HG03439 (cell line): ENCODE results near the gene TMEM63B.
"Not testable (repeated sequence)": the region's sequence is repeated elsewhere in the genome, so short reads cannot be mapped to it uniquely, and the experiment has no call there.

Experiments
- ATAC-seq: cut with Tn5 transposase; IDR thresholded peaks from one replicate; pipeline ENCODE4 v1.9.1; 2021; ENCODE audit warnings: mild to moderate bottlenecking, moderate library complexity; ENCODE audit not compliant: unreplicated experiment

The TMEM63B gene

DNA sequence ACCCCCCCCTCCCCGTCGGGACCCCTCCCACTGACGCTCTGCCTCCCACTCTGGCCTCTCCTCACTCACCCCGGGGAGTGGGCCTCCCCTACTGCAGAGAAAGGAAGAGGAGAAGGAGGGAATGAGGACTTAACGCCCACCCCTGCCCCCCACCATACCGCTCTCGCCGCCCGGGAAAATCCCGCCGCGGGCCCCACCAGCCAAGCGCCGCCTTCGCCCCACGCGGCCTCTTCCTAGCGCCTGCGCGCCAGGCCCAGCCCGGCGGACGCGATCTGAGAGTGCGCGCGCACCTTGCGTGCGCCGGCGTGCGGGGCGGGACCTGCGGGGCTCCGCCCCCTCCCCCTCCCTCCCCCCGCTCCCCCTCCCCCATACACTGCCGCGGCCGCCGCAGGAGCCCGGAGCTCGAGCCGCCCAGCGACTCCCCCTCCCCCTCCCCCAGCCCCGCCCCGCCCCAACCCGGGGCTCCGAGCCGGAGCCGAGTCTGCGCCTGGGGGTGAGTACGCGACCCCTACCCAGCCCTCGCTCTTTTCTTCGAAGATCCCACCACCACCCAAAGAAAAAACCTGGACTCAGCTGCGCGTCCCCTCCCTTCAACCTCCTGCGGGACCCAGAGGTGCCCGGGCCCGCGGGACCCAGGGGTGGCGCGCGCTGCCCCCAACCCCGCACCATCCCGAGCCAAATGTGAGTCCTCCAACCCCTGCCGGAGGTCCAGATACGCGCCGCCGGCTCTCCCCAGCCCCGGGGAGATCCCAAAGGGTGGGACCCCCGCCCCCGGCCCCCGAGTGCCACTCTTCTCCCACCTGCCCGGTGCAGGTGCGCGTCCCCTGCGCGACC lies at the start of gene TMEM63B, which contains the start of gene MRPL14:
TMEM63B (plus strand) TSS at position 369 of the 834 bp plus-strand sequence. CDS start 7,031 bp downstream, outside the sequence.
MRPL14 (minus strand) TSS at position 267 of the 834 bp plus-strand sequence. CDS start 10,841 bp downstream, outside the sequence.
- peak; percentile 65 for ATAC-seq

DNA sequence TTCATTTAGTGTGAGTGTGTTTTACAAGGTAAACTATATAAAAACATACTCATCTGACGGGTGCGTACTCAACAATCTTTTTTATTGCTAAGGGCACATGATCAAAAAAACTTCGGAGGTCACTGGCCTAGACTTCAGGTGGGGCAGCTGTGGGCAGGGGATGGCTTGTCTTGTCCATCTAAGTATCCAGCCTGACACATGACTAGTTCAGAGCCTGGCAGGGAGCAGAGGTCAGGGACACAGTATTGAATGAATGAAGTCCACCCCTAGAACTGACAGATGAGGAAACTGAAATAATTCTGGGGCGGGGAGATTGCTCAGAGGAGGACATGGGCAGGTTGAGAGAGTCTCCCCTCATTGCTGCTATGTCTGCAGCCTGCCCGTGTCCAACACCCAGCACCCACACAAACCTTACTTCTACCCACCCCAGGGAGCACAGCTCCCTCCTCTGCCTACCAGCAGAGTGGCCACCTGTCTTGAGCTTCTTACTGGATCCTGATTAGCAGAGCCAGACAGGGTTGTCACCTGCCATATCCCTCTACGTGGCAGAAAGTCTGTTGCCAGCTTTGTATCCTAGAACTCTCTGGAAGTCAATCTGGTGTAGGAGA lies 49.0 kb upstream of the TMEM63B start:
- ATAC-seq: no peak

DNA sequence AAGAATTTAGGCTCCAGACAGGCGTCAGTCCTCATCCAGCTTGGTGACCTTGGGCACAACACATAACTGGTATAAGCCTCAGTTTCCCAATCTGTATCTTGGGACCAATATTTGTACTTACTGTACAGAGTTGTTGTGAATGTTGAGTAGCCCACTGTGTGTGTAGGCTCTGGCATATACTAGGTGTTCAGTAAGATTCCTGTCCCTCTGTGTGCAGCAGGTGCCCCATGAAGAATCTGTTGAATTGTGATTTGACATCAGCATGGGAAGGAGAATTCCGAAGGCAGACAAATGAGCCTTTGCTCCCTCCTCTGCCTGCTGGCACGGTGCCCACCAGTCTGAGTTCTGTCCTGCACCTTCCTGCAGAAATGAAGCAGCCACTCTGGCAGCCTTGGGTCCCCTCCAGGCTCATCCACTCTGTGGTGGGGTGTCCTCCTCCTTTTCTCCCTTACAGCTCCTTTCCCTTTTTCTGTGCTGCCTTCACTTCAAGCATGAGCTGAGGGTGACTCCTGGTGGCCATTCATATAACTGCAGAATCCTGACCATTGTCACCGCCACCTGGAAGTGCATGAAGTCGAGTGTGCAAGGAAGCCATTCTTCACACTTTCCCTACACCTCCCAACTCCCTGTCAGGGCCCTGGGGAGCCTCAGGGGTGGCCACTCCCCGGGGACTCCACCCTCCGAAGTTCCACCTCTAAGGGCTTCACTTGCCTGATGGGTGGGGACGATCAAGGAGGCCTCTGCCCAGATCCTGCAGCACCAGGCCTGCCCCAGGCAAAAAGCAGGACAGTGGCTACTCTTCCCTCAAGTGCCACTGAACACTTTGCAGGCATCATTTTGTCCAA lies 48.3 kb upstream of the TMEM63B start:
- ATAC-seq: no peak

DNA sequence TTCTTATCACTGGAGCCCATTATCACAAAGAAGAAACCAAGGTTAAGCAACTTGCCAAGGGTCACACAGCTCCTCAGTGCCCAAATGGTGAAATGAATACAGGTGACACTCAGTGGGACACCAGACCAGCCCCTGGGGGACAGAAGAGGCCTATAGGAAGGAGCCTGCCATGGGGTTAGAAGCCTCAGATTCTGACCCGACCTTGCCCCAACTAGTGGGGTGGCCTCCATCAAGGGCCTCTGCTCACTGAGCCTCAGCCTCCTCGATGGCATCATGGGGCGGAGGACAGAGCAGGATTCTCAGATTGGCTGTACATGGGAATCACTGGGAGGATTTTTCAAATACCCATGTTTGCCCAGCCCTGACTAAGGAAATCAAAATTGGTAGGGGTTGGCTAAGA lies 47.7 kb upstream of the TMEM63B start:
- no peak for ATAC-seq

DNA sequence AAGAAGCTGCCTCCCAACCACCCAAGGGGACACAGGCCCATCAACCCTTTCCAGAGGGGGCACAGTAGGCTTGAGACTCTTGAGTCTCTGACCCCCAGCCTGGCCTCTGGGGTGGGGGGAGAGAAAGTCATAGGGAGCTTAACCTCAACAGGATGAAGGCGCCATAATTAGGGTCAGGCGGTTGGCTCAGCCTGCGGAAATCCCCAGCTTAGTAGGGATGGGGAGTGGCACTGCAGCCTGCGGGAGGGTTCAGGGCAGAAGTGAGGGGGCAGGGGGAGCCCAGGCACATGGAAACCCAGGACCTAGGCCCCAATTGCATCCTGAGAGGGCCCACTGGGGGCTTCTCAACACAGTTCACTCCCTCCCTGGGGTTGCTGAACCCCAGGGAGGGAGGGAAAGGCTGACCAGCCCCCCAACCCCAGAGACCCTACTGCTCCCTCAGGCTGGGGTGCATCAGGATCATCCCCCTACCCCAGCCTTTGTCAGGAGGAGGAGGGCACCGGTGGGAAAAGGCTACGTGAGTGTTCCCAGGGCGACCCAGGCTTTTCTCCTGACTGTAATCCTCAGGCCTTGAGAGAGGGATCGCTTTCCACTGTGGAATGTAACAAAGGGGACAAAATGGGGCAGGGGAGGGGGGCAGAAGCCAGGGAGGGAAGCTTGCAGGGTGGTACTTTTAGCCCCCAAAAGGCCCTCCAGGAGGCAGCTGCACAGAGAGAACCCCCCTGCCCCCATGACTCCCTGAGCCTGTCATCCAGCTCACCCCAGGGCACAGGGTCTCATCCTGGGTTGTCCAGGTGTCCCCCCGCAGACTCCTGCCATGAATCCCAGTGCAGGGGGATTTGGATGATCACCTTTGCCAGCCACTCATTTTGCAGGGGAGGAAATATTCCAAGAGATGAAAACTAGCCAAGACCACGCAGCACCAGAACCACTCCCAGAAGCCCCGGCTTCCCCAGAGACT lies 46.5 kb upstream of the TMEM63B start:
- no peak for ATAC-seq

DNA sequence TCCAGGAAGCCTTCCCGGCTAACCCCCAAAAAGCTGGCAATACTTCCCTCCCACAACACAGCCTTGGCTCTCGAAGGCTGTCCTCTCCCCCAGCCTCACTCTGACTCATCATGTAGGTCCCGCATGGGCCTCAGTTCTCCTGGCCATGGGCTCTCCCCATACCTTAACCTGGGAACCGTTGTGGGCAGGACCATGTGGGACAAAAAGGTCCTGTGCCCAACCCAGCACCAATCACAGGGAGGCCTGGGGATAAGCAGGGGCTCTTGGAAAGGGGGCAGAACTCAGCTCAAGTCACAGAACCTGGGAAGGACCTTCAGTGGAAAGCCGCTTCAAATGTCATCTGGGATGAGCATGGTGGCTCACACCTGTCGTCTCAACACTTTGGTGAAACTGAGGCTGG lies 45.6 kb upstream of the TMEM63B start:
- ATAC-seq: no peak

DNA sequence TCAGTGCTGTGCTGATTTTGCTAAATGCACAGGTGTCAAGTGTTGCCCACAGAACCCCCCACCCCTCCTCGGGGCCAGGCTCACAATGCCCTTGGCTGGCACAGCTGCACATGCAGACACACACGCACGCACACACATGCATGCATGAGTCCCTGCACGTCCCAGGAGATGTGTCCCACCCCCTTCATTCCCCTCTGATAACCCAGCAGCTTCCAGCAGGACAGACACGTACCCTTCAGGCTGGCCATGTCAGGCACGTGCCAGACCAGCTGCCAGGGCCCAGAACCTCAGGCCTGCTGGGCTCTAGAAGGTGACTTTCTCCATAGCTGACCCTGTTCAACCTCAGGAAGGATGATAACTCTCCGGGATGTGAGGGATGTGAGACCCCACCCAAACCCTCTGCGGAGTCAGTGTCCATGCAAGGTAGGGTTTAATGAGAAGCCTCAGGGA lies 44.5 kb upstream of the TMEM63B start:
- ATAC-seq: no peak

DNA sequence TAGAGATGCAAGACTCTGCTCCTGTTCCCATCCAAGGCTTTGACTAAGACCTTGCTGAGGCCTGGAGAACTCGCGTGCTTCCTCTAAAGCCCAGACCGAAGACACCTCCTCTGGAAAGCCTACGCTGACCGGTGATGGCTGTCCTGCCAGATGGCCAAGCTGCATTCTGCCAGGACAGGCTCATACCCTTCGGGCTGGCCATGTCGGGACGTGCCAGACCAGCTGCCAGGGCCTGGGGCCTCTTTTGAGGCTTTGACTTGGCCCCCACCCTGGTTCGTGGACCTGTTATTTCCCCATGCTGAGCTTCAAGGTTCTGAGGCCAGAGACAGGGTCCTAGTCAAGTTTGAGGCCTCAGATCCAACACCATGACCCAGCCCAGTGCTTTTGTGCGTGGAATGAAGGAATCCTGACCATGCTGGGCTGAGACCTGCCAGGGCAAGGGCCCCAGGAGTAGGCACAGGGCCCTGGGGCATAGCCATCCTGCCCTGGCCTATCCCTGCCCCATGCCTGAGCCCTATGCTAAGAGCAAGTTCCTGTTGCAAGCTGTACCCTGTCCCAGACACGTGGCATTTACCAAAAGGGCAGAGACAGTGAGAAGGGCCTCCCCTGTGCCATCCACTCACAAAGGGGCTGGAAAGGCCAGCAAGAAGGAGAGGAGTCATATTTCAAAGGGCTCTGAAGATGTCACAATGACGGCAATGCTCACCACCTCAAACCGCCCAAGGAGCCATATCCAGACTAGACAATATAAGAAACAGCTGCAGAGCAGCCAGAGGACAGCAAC lies 42.9 kb upstream of the TMEM63B start:
- no peak for ATAC-seq

DNA sequence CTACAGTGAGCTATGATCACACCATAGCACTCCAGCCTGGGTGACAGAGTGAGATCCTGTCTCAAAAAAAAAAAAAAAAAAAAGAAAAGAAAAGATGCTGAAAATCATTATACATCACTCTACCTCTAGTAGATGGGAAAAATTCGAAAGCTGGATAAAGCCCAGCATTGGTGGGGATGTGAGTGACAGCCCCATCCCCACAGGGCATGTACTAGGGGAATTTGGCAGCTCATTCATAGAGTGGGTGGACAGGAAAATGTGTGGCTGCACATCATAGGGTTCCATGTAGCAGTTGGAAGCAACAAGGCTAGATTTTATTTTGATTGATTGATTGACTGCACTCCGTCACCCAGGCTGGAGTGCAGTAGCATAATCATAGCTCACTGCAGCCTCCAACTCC lies 42.1 kb upstream of the TMEM63B start:
- no peak for ATAC-seq

DNA sequence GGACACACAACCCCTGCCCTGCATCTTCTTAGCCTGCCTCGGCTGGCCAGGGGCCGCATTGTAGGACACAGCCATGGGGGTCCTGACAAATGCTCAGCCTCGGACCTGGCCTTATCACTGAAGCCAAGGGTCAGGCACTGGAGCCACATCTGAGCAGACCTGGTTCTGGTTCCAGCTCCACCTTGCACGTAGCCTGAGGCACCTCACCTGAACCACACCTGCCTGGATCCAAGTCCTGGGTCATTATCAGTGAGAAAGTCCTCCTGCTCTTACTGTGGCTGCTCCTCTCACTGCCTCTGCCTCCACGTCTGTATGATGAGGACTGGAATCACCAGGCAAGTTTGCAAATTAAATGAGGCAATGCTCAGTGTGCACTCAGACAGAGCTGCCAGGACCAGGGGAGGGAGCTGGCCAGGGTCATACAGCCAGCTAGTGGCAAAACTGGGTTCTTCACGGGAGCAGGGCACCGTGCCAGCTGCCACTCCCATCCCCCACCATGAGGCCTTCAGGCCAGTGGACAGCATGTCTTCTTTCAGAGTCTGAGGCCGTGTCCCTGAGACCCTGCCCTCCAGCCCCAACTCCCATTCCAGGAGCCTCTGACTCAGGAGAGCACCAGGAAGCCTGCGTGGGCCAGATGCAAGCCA lies 40.3 kb upstream of the TMEM63B start:
- no peak for ATAC-seq

DNA sequence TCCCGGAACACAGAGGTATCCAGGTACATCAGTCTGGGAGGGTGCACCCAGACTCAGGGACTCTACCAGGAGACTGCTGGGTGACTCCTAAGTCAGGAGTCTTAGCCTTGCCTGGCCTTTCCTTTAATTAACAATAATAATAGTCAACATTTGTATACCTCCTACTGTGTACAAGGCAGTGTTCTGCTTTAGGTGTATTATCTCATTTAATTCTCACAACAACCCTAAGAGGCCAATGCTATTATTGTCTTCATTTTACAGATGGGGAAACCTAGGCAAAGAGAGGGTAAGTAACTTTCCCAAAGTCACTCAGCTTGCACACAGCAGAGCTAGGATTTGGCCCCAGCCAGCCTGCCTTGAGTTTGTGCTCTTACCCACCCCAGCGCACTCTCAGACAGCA lies 39.7 kb upstream of the TMEM63B start:
- ATAC-seq: no peak

DNA sequence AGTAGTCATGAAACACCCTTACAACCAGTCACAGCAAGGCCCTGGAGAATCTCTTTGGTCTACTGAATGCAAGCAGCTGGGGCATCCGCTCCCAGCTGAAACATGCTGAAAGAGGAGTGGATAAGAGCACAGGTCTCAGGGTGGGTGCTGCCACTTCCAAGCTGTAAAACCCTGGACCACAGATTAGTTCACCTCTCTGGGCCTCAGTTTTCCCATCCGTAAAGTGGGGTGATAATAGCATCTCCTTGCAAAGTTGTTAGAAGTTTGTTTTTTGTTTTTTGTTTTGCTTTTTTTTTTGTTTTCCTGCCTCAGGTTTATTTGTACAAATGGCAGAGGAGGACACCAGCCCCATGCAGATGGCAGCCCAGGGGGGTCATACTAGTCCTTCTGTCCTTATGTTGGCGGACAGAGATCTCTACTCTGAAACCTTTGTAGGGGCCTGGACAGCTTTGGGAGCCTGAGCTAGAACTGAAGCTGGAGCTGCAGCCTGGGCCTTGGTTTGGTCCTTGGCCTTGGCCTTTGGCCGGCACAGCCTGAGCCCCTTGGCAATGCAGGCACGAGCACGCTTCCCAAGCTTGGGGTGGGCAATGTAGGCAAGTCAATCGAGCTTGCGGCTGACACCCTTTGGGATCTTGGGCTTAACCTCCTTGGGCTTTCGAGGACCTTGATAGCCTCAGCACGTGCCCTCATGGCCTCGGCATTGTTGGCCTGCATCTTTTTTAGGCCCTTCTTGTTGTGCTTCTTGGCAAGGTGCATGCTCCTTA lies 38.3 kb upstream of the TMEM63B start:
- ATAC-seq: no peak

DNA sequence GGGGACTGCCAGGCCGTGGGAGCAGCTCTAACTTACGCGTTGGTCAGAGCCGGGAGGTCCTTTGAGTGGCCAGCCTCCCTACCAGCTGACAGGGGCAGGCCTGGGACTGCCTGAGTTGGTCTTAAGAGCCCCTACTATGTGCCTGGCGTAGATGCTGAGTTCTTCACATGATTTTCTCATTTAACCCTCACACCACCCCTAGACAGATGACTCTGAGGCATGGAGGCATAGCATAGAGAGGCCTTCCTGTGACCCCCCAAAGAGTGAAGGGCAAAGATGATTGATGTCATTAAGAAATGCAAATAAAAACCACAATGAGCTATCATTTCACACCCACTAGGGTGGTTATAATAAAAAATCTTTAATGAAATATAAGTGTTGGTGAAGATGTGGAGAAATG lies 36.9 kb upstream of the TMEM63B start:
- no peak for ATAC-seq

DNA sequence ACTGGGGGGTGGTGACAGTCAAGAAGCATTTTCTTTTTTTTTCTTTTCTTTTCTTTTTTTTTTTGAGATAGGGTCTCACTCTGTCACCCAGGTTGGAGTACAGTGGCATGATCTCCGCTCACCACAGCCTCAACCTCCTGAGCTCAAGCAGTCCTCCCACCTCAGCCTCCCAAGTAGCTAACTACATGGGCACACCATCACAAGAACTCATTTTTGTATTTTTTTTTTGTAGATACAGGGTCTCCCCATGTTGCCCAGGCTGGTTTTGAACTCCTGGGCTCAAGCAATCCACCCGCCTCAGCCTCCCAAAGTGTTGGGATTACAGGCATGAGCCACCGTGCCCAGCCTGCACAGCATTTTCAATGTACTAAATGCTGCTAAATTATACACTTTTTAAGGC lies 36.0 kb upstream of the TMEM63B start:
- ATAC-seq: not testable (repeated sequence)

DNA sequence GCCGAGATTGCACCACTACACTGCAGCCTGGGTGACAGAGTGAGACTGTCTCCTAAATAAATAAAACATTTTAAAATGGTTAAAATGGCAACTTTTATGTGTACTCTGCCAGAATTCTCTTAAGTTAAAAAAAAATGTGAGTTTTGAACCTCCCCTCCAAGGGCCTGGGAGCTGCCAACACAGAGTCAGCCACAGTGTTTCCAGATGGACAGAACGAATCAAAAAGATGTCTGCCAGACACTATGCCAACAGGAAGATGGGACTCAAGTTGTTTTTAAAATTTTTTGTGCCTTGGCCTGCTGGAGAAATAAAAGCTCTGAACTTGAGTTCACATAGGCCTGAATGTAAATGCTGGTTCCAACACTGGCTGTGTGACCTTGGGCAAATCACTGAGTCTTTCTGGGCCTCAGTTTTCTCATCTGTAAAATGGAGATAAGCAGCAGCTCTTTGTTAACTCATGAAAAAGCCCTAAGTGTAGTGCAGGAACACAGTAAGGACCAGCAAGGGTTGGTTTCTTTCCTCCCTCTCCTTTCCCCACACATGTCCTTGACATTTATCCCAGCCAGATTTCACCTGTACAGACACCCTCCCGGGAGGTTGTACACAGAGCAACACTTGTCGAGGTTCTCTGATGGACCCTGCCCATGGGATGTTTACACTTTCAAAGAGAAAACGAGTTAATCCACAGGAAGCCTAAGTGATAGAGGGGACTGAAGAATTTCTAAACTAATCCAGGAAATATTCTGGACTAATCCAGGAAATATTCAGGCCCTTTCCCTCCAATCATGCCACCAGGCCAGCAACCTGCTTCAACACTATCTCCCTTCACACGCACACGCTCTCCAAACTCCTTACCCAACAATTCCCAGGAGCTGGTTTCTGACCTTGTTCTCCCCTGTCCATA lies 35.1 kb upstream of the TMEM63B start:
- ATAC-seq: no peak

DNA sequence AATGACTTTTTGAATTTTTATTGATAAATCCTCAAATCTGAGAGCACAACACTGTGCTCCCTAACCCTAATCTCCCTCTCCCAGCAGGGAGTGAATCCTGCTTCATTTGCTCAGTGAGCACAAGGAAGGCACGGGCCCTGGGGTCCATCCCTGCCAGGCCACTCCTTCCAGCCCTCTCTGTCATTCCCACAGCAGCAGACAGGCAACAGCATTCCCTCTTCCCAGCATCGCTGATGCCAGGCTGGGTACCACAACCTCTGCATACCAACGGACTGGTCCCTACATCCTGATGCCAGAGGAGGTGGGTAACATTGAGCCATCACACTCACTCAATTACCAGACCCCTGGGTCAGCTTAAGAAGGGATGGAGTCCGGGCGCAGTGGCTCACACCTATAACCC lies 34.3 kb upstream of the TMEM63B start:
- no peak for ATAC-seq

DNA sequence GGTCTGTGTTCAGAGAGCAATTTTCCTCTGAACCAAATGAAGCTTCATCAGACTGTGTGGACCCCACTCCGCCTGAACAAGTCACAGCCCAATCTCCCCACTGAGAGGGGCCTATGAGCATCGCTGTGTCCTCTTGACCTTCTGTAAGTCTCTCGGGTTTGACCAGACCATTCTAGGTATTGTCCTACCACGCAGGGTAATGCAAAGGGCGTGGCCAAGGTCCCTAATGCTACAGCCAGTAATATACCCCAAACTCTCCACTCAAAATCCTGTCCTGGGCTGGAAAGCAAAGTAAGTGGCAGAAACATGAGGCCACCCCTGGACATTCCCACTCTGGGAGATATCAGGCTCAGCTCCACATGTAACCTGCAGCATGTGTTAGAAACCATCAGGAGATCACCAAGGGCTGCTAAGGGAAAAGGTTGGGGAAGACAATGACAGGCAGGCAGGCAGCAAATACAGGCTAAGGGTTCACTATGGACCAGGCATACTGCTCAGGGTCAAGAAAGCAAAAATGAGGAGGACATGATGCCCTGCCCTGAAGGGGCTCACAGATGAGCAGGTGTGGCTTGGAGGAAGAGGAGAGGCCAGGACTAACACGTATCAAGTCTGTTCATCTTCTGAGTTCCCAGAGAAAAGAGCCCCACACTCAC lies 33.5 kb upstream of the TMEM63B start:
- ATAC-seq: no peak
